Ascending aorta (tissue), 2 donors: ENCODE data around the gene TIGAR. TPM values are rescaled to one million over a fixed set of nuclear protein-coding genes. Genes with fewer than 3 reads are reported as not detected.

Source experiments
- DNase-seq, 2 donors: peaks; one replicate each; pipeline ENCODE4 v3.0.0-alpha.2; 2019; ENCODE audit warnings: low spot score in 2 of 2
- H3K27ac ChIP-seq, 2 donors: fragments of 200-600 bp; sonication (generic); one replicate each; pipeline ENCODE4 v1.5.1; 2016 to 2017; ENCODE audit warnings: mild to moderate bottlenecking in 1 of 2
- H3K27me3 ChIP-seq: fragments of 200-600 bp; sonication (generic); one replicate; pipeline ENCODE4 v1.5.1; 2017
- H3K36me3 ChIP-seq, 2 donors: fragments of 200-600 bp; sonication (generic); one replicate each; pipeline ENCODE4 v1.5.1; 2016
- H3K4me1 ChIP-seq, 2 donors: fragments of 200-600 bp; sonication (generic); one replicate each; pipeline ENCODE4 v1.5.1; 2016 to 2017; ENCODE audit warnings: mild to moderate bottlenecking in 1 of 2
- H3K4me3 ChIP-seq, 2 donors: fragments of 200-600 bp; sonication (generic); one replicate each; pipeline ENCODE4 v1.5.1; 2016 to 2017; ENCODE audit warnings: mild to moderate bottlenecking in 1 of 2
- H3K9me3 ChIP-seq, 2 donors: fragments of 200-600 bp; sonication (generic); one replicate each; pipeline ENCODE4 v1.5.1; 2016
- intact Hi-C: fragments of 100-400 bp; cut with DNase I; formaldehyde crosslinking; loops from one replicate; pipeline ENCODE4 v1.15.1; 2023
- total RNA-seq: library from RNA; depleted of rRNA; stranded (reverse); fragments of >200 nt; gene quantifications from one replicate; pipeline ENCODE4 v1.1.0, GENCODE V29; 2016
- TF ChIP-seq, protein P1 (sequence below), 3 experiments: fragments of 200-600 bp in 2 of 3; fragments of 450-650 bp in 1 of 3; sonication (generic) in 2 of 3; IDR thresholded peaks; one replicate each; pipeline ENCODE4 v1.5.1; 2016 to 2019; ENCODE audit warnings: antibody characterized with exemption in 3 of 3, mild to moderate bottlenecking in 1 of 3, moderate library complexity in 1 of 3

The TIGAR gene
- total RNA-seq, 1 donor from 2014 or later = 4.4 TPM

GRCh38 chr12:4353785-4354208 lies 32.8 kb downstream of the TIGAR start:
- no peaks in the 10 kb centered on the region for H3K27me3 ChIP-seq
- no peaks in the 10 kb centered on the region for H3K9me3 ChIP-seq
- TF ChIP-seq, protein P1, sequence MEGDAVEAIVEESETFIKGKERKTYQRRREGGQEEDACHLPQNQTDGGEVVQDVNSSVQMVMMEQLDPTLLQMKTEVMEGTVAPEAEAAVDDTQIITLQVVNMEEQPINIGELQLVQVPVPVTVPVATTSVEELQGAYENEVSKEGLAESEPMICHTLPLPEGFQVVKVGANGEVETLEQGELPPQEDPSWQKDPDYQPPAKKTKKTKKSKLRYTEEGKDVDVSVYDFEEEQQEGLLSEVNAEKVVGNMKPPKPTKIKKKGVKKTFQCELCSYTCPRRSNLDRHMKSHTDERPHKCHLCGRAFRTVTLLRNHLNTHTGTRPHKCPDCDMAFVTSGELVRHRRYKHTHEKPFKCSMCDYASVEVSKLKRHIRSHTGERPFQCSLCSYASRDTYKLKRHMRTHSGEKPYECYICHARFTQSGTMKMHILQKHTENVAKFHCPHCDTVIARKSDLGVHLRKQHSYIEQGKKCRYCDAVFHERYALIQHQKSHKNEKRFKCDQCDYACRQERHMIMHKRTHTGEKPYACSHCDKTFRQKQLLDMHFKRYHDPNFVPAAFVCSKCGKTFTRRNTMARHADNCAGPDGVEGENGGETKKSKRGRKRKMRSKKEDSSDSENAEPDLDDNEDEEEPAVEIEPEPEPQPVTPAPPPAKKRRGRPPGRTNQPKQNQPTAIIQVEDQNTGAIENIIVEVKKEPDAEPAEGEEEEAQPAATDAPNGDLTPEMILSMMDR (IDR thresholded peaks at IDR 0.05) = peak in 1 of 3 experiments; percentile 27
- DNase-seq = no peak
- H3K4me3 ChIP-seq = no peak overlapping the region
- no peaks in the 10 kb centered on the region for H3K4me1 ChIP-seq
- H3K27ac ChIP-seq = no peak overlapping the region
- intact Hi-C loops = no loop called here
- H3K36me3 ChIP-seq = peaks cover 8 to 13% of the 10 kb centered on the region in 2 donors

GRCh38 chr12:4355156-4356040 lies 34.4 kb downstream of the TIGAR start:
- DNase-seq = no peak
- no peak overlapping the region for H3K4me3 ChIP-seq
- intact Hi-C loops = no loop called here

GRCh38 chr12:4356041-4356327 lies 35.0 kb downstream of the TIGAR start:
- DNase-seq = no peak
- intact Hi-C loops = no loop called here
- TF ChIP-seq, protein P1 (IDR thresholded peaks at IDR 0.05) = no peak
- Histone ChIP-seq H3K36me3 (peaks cover 8 to 13% of the 10 kb centered on the region in 2 donors), H3K4me1 (no peaks in the 10 kb centered on the region), H3K27ac (no peak overlapping the region), H3K9me3 (no peaks in the 10 kb centered on the region), H3K4me3 (no peak overlapping the region), H3K27me3 (no peaks in the 10 kb centered on the region)

More at GRCh38 chr12:4355156-4356040, 34.4 kb downstream of the TIGAR start:
- Histone ChIP-seq H3K4me1 (no peaks in the 10 kb centered on the region), H3K9me3 (no peaks in the 10 kb centered on the region), H3K27ac (no peak overlapping the region), H3K36me3 (peaks cover 8 to 13% of the 10 kb centered on the region in 2 donors), H3K27me3 (no peaks in the 10 kb centered on the region)
- TF ChIP-seq, protein P1 (IDR thresholded peaks at IDR 0.05) = no peak

DNA sequence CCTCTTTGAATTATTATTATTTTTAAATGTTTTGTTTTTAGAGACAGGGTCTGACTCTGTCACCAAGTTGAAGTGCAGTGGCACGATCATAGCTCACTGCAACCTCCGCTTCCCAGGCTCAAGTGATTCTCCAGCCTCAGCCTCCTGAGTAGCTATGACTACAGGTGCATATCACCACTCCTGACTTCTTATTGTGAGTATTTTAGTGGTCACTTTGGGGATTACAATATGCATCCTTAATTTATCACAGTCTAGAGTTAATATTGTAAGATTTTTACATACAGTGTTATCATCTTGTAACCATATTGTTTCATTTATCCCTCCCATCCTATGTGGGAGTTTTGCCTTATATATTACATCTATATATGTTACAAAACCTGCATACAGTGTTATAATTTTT lies 45.1 kb downstream of the TIGAR start:
- intact Hi-C loops = no loop called here
- TF ChIP-seq, protein P1 (IDR thresholded peaks at IDR 0.05) = no peak
- no peak for DNase-seq
- no peaks in the 10 kb centered on the region for H3K4me1 ChIP-seq
- H3K27ac ChIP-seq = no peak overlapping the region
- no peaks in the 10 kb centered on the region for H3K36me3 ChIP-seq
- no peaks in the 10 kb centered on the region for H3K27me3 ChIP-seq
- no peak overlapping the region for H3K4me3 ChIP-seq
- no peaks in the 10 kb centered on the region for H3K9me3 ChIP-seq

- Histone ChIP-seq H3K4me3 (no peak overlapping the region), H3K36me3 (no peaks in the 10 kb centered on the region), H3K4me1 (no peaks in the 10 kb centered on the region), H3K27me3 (no peaks in the 10 kb centered on the region), H3K9me3 (no peaks in the 10 kb centered on the region), H3K27ac (no peak overlapping the region)
- DNase-seq = no peak
- intact Hi-C loops = no loop called here
- TF ChIP-seq, protein P1 (IDR thresholded peaks at IDR 0.05) = no peak
These were observed 48.5 kb downstream of the TIGAR start for GRCh38 chr12:4369548-4369947.
